Activated T-cell treated with anti-CD3 and anti-CD28 coated beads for 4 hours (primary cell): ENCODE data around the gene SCUBE1.

Source experiments
- DNase-seq: peaks from one replicate; pipeline ENCODE4 v3.0.0-alpha.2; 2020

SCUBE1 gene

GRCh38 chr22:43253839-43254238 lies 89.3 kb downstream of the SCUBE1 start:
- no peak for DNase-seq

- no peak for DNase-seq
These were observed 90.9 kb downstream of the SCUBE1 start for GRCh38 chr22:43252319-43252718.

GRCh38 chr22:43249789-43250471 lies 93.2 kb downstream of the SCUBE1 start:
- no peak for DNase-seq

DNA sequence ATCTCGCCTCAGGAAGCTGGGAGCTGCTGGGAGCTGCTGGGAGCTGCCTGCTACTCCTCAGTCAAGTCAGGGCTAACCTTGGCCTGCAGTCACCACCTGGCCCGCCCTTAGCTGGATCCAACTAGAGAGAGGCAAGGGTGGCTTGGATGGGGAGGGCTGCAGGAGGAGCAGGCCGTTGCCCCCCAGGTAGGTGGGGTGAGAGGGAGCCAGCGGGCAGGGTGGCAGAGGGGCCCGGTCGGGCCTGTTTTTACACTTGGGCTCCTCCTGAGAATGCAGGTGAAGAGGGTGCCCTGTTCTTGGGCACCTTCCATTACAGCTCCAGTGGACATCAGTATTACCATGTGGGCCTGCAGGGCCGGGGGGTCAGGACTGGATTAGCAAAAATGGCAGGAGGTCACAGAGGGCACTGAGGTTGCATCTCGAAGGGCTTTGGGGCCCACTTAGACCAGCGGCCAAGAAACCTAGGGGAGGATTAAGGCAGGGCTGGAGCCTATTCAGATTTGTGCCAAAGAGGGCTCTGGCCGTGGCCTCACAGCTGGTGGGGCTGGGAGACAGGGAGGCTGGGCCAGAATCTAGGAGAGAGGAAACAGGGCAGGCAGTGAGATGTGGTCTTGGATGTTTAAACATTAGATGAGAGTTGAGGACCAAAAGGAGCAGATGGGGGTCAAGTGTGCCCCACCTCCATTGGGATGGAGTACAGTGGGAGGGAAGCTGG lies 95.5 kb downstream of the SCUBE1 start:
- no peak for DNase-seq

GRCh38 chr22:43246188-43246587 lies 97.0 kb downstream of the SCUBE1 start:
- no peak for DNase-seq

GRCh38 chr22:43245717-43246116 lies 97.5 kb downstream of the SCUBE1 start:
- DNase-seq, result no peak

- DNase-seq, result no peak
These were observed 98.2 kb downstream of the SCUBE1 start for GRCh38 chr22:43244803-43245527.

GRCh38 chr22:43244402-43244801 lies 98.8 kb downstream of the SCUBE1 start:
- DNase-seq, result no peak

DNA sequence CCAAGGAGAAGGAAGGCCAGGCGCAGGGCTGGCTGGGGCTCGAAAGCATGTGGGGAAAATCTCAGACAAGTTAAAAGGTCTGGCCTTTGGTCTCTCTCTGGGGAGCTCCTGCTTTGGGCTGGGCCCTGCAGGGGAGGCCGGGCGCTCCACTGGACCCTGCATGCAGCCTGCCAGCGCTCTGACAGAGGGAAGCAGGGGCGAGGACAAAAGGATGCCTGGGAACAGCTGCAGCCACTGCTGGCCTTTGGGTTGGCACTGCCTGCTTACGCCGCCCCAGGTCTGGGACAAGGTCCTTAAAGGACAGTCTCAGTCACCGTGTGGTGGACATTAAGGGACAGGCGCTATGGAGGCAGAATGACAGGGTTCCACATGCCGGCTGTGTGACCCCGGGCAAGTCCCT lies 99.8 kb downstream of the SCUBE1 start:
- DNase-seq, result no peak

GRCh38 chr22:43242627-43243026 lies 100.5 kb downstream of the SCUBE1 start:
- DNase-seq, result no peak

GRCh38 chr22:43241699-43242386 lies 101.3 kb downstream of the SCUBE1 start:
- DNase-seq, result no peak

GRCh38 chr22:43241138-43241597 lies 102.0 kb downstream of the SCUBE1 start:
- no peak for DNase-seq

- no peak for DNase-seq
These were observed 102.6 kb downstream of the SCUBE1 start for GRCh38 chr22:43240614-43241013.

- DNase-seq, result no peak
These were observed 103.2 kb downstream of the SCUBE1 start for GRCh38 chr22:43239956-43240355.

GRCh38 chr22:43239193-43239780 lies 103.9 kb downstream of the SCUBE1 start:
- DNase-seq, result no peak

DNA sequence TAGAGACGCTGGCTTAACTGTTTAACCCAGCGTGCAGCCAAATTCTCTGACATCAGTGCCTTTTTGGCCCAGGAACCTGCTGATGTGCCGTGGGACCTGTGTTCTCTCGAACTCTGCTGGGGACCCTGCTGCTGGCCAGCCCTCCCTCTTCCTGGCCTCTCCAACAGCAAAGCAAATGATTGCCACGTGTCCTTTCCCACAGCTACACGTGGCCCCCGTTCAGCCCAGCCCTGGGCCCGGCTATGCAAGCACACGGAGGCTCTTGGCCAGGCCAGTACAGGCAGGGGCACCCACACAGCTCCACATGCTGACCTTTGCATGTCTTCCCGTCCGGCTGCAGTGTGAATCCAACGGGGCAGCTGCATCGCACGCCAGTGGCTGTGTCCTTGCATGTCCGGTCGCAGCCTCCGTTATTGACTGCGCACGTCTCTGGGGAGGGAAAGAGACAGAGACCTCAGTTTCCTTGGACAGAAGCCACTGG lies 104.6 kb downstream of the SCUBE1 start:
- DNase-seq, result no peak

DNA sequence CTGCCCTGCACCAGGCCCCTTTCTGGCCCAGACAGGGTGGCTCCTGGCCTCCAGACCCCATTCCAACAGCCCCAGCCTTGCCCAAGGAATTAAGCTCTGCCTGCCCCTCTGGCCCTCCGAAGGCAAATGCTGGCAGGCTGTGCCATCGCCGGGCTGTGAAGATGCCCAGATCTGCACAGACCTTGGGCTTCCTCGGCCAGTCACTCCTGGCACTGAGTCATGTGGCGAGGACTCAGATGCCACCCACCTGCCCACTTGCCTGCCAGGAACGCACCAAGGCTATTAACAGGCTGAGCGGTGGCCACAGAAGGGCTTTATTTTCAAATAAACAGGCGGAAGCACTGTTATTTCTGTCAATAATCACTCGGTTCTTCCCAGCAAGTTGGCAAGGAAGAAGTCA lies 105.9 kb downstream of the SCUBE1 start:
- no peak for DNase-seq

GRCh38 chr22:43236411-43237166 lies 106.6 kb downstream of the SCUBE1 start:
- DNase-seq, result no peak

DNA sequence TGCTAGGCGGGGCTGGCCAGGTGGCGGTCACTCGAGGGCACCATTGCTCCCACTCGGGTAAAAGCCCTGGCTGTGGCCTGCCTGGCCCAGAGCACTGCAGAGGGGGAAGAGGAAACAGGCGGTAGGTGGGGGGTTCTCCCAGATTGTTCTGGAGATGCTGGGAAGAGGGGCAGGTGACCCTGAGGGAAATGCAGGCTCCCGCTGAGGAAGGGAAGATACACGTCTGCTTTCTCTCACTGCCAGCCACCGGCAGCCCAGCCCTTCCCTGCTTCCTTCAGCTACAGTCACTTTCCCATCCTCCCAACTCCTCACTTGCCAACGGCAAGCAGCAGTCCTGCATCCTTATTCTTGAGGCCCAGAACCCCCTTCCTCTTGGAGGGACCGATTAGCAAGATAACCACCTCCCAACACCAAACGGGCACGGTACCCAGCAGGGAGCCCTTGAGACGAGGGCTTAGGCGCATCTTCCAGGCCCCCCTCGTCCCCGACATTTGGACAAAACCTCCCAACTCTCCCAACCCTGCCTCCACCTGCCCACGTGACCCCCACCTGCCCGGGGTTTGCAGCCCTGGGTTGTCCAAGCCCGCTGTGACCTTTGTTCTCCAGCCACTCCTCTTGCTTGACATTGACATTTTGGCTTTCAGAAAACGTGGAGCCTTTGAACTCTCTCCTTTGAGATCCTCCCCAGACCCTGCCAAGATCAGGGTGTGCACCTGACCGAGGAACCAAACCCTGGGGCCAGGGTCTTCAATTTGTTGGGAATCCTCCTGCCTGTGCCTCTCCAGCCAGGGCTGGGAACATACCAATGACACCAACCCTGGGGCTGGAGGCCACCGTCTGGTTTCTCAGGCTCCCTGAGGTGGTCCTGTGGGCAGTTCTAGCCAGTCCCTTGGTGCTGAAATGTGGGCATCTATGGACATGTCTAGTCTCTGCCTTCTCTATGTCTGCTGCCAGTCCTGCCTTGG lies 107.4 kb downstream of the SCUBE1 start:
- DNase-seq, result no peak

DNA sequence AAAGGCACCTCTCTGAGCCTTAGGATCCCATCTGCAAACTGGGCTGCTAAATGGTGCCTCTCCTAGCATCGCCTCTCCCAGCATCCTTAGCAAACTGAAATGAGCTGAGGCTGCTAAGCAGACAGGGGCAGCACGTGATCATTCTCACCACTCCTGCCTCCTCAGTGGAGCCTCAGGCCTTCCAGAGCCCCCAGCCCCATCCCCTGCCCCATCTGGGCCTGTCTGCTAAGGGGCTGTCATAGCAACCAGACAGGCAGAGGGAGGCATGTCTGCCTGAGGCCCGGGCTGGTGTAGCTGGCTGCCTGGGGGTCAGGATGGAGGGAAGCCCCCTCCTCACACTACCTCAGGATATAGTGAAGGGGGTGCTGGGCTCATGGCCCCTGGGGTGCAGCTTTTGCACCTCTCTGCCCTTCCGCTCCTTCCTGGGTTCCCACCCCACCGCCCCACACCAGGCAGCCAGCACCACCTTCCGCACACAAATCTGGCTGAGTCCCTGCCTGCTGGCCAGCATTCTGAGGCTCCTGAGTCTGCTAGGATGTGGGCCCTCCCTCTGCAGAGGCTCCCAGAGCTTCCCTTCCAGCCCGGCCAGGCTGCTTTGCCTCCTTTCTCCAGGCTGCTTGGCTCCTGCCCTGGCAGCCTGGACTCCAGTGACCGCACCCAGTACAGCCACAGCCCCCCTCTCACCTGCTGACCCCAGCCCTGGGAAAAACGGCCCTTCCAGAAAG lies 108.7 kb downstream of the SCUBE1 start:
- DNase-seq, result no peak
